ENCODE results near the gene DNAH3. TPM values are rescaled to one million over a fixed set of nuclear protein-coding genes. Genes with fewer than 3 reads are reported as not detected.

DNAH3 gene
- total RNA-seq, 2 donors from 2014 or later = 0.40 to 0.82 TPM

DNA sequence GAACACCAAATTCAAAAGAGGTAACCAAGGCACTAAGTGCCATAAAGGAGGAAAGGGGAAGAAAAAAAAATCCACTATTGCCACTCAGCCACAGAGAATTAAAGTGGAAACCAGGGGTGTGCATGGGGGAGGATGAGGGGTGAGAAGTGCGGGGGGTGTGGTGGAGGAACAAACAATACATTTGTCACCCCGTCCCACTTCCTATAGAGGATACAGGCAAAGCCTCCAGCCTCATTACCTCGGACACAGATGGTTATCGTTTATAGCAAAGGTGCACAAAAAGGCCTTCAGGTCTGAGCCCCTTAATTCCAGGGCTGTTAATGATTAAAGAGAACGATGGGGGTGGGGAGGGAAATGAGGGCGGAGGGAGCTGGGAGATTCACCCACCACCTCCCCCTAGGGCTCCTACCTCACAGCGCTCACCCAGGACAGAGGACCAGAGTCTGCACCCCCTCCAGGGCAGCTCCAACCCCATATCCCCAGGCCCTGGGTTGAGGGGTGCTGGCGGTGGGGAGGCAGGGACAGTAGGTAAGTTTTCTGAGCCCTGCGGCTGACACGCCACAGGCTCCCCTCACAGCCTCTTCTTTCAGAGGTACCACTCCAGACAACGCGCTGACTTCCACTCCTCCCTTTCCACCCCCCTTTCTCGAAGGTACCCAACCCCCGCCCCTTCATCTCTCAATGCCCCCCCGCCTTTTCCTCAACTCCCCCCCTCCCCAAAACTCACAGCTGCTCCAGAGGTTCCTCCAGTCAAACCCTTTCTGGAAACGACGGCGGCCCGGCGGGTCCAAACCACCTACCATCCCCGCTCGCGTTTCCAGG lies 251.0 kb downstream of the DNAH3 start:
- Mint-ChIP-seq H3K4me3 (peak overlapping the region; percentile 78), H3K36me3 (ENCODE audit: low read depth) (peaks cover 27% of the 10 kb centered on the region), H3K27me3 (ENCODE audit: insufficient read depth) (no peaks in the 10 kb centered on the region), H3K9me3 (no peaks in the 10 kb centered on the region), H3K4me1 (peaks cover 30% of the 10 kb centered on the region), H3K27ac (peak overlapping the region; percentile 97)
- Histone ChIP-seq H3K4me3 (ENCODE audit: low read length) (peak overlapping the region; percentile 90), H3K27ac (ENCODE audit: low read depth, low read length) (no peak overlapping the region), H3K4me1 (ENCODE audit: control insufficient read depth, insufficient read depth, low read length) (peaks cover 5% of the 10 kb centered on the region), H3K27me3 (ENCODE audit: control insufficient read depth, insufficient read depth, low read length, poor library complexity, severe bottlenecking) (no peaks in the 10 kb centered on the region), H3K9me3 (ENCODE audit: control insufficient read depth, low read length) (no peaks in the 10 kb centered on the region), H3K36me3 (ENCODE audit: control insufficient read depth, insufficient read depth, low read length) (peaks cover 28% of the 10 kb centered on the region), H3K9ac (ENCODE audit: extremely low read depth, low read length, poor library complexity, severe bottlenecking) (peak overlapping the region; percentile 51)
- 0% methylated on average over 4 to 15 of the region's 23 CpGs for WGBS, 2 experiments (ENCODE audit: insufficient coverage in 1 of 2, insufficient read length in 1 of 2)
- TF ChIP-seq, protein P1, sequence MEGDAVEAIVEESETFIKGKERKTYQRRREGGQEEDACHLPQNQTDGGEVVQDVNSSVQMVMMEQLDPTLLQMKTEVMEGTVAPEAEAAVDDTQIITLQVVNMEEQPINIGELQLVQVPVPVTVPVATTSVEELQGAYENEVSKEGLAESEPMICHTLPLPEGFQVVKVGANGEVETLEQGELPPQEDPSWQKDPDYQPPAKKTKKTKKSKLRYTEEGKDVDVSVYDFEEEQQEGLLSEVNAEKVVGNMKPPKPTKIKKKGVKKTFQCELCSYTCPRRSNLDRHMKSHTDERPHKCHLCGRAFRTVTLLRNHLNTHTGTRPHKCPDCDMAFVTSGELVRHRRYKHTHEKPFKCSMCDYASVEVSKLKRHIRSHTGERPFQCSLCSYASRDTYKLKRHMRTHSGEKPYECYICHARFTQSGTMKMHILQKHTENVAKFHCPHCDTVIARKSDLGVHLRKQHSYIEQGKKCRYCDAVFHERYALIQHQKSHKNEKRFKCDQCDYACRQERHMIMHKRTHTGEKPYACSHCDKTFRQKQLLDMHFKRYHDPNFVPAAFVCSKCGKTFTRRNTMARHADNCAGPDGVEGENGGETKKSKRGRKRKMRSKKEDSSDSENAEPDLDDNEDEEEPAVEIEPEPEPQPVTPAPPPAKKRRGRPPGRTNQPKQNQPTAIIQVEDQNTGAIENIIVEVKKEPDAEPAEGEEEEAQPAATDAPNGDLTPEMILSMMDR (conservative IDR thresholded peaks at IDR 0.05) = no peak
- DNase-seq = no peak

DNA sequence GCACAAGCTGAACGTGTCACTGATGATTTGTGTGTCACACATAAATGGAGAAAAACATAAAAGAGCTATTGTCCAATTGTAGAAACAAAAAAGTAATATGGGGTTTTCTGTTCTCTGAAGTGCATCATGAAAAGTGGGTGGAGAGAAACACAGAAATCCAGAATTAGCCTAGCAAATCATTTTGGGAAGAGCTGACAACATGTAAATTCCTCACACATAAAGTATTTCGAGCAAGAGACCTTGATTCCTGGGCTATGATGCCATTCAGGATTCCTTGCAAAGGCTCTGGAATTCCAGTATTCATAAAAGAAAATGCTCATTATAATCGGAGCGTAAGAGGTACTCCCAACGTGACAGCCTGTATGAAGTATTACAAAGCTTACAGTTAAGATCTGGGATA lies 251.6 kb downstream of the DNAH3 start:
- Histone ChIP-seq H3K9ac (ENCODE audit: extremely low read depth, low read length, poor library complexity, severe bottlenecking) (peak overlapping the region; percentile 51), H3K4me1 (ENCODE audit: control insufficient read depth, insufficient read depth, low read length) (peaks cover 5% of the 10 kb centered on the region), H3K27me3 (ENCODE audit: control insufficient read depth, insufficient read depth, low read length, poor library complexity, severe bottlenecking) (no peaks in the 10 kb centered on the region), H3K9me3 (ENCODE audit: control insufficient read depth, low read length) (no peaks in the 10 kb centered on the region), H3K27ac (ENCODE audit: low read depth, low read length) (no peak overlapping the region), H3K36me3 (ENCODE audit: control insufficient read depth, insufficient read depth, low read length) (peaks cover 35% of the 10 kb centered on the region), H3K4me3 (ENCODE audit: low read length) (peak overlapping the region; percentile 90)
- Mint-ChIP-seq H3K4me1 (peaks cover 28% of the 10 kb centered on the region), H3K27me3 (ENCODE audit: insufficient read depth) (no peaks in the 10 kb centered on the region), H3K9me3 (no peaks in the 10 kb centered on the region), H3K36me3 (ENCODE audit: low read depth) (peaks cover 34% of the 10 kb centered on the region), H3K4me3 (peak overlapping the region; percentile 78), H3K27ac (peak overlapping the region; percentile 97)
- WGBS, 2 experiments (ENCODE audit: insufficient coverage in 1 of 2, insufficient read length in 1 of 2) = 50 to 52% methylated on average over 5 of the region's 5 CpGs
- TF ChIP-seq, protein P1 (conservative IDR thresholded peaks at IDR 0.05) = no peak
- no peak for DNase-seq

DNA sequence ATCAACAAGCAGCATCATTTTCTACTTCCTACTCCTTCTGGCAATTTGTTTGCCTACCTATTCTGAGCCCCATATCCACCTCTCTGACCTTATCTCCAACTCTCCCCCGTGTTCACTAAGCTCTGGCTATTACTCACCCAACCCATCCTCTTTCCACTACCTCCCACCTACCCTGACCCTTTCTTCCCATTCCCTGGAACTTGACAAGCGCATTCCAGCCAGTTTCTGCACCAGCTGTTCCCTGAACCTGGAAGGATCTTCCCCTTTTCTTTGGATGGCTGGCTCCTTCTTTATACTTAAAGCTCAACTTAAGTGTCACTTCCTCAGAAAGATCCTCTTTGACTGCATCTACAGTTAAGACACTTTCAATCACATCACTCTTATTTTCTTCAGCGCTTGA lies 252.7 kb downstream of the DNAH3 start:
- Mint-ChIP-seq H3K4me3 (peak overlapping the region; percentile 78), H3K27ac (peak overlapping the region; percentile 3), H3K27me3 (ENCODE audit: insufficient read depth) (no peaks in the 10 kb centered on the region), H3K9me3 (no peaks in the 10 kb centered on the region), H3K4me1 (peaks cover 28% of the 10 kb centered on the region), H3K36me3 (ENCODE audit: low read depth) (peaks cover 40% of the 10 kb centered on the region)
- no peaks in the 10 kb centered on the region for H3K27me3 ChIP-seq (ENCODE audit: control insufficient read depth, insufficient read depth, low read length, poor library complexity, severe bottlenecking)
- H3K4me1 ChIP-seq (ENCODE audit: control insufficient read depth, insufficient read depth, low read length) = peaks cover 5% of the 10 kb centered on the region
- H3K27ac ChIP-seq (ENCODE audit: low read depth, low read length) = no peak overlapping the region
- H3K9me3 ChIP-seq (ENCODE audit: control insufficient read depth, low read length) = no peaks in the 10 kb centered on the region
- H3K36me3 ChIP-seq (ENCODE audit: control insufficient read depth, insufficient read depth, low read length) = peaks cover 43% of the 10 kb centered on the region
- no peak for DNase-seq
- 78 to 84% methylated on average over 3 of the region's 3 CpGs for WGBS, 2 experiments (ENCODE audit: insufficient coverage in 1 of 2, insufficient read length in 1 of 2)
- TF ChIP-seq, protein P1 (conservative IDR thresholded peaks at IDR 0.05) = no peak
- H3K9ac ChIP-seq (ENCODE audit: extremely low read depth, low read length, poor library complexity, severe bottlenecking) = no peak overlapping the region
- H3K4me3 ChIP-seq (ENCODE audit: low read length) = peak overlapping the region; percentile 90

Measured in endodermal cell (in vitro differentiated cells).